Lung (tissue), 12 donors: ENCODE results near the gene KIZ. TPM values are rescaled to one million over a fixed set of nuclear protein-coding genes. Genes with fewer than 3 reads are reported as not detected.

Experiments used
- ATAC-seq: fragments of 200-7000 bp; cut with Tn5 transposase; one replicate; pipeline ENCODE4 v1.9.1; 2020; ENCODE audit warnings: moderate number of reproducible peaks; ENCODE audit not compliant: insufficient read depth, low FRiP score
- DNase-seq, 3 donors: peaks; one replicate each; pipeline ENCODE4 v3.0.0-alpha.2; 2013 to 2017
- H3K27ac ChIP-seq, 2 donors: one replicate each; pipeline ENCODE4 v1.5.1; 2013; ENCODE audit warnings: mild to moderate bottlenecking in 2 of 2, moderate library complexity in 2 of 2, control low read depth in 1 of 2, inconsistent platforms in 1 of 2, low read depth in 1 of 2, low read length in 1 of 2
- H3K27me3 ChIP-seq, 3 donors: one replicate each; pipeline ENCODE4 v1.5.1; 2013; ENCODE audit warnings: low read length in 2 of 3; ENCODE audit not compliant: control insufficient read depth in 3 of 3, insufficient read depth in 3 of 3
- H3K36me3 ChIP-seq, 4 donors: one replicate each; pipeline ENCODE4 v1.5.1; 2013; ENCODE audit warnings: low read length in 4 of 4, mild to moderate bottlenecking in 1 of 4, moderate library complexity in 1 of 4; ENCODE audit not compliant: control insufficient read depth in 4 of 4, insufficient read depth in 4 of 4
- H3K4me1 ChIP-seq, 5 donors: one replicate each; pipeline ENCODE4 v1.5.1; 2013; ENCODE audit warnings: low read length in 5 of 5, mild to moderate bottlenecking in 2 of 5, moderate library complexity in 1 of 5; ENCODE audit not compliant: control insufficient read depth in 5 of 5, insufficient read depth in 5 of 5
- H3K4me3 ChIP-seq: one replicate; pipeline ENCODE4 v1.5.1; 2013; ENCODE audit warnings: mild to moderate bottlenecking, control low read depth, moderate library complexity
- H3K9ac ChIP-seq, 2 donors: one replicate each; pipeline ENCODE4 v1.5.1; 2013; ENCODE audit warnings: low read length in 2 of 2, control low read depth in 1 of 2; ENCODE audit not compliant: insufficient read depth in 1 of 2
- H3K9me3 ChIP-seq, 4 donors: one replicate each; pipeline ENCODE4 v1.5.1; 2013; ENCODE audit warnings: low read length in 3 of 4, mild to moderate bottlenecking in 1 of 4, moderate library complexity in 1 of 4; ENCODE audit not compliant: control insufficient read depth in 4 of 4, insufficient read depth in 3 of 4
- CTCF ChIP-seq: IDR thresholded peaks from 2 replicates; pipeline ENCODE4 v1.5.1; 2012; ENCODE audit warnings: mild to moderate bottlenecking; ENCODE audit errors: control extremely low read depth, extremely low read depth
- WGBS, 2 donors: extraction: QIAGEN DNeasy Blood & Tissue Kit; methylation state at CpG; one replicate each; pipeline ENCODE4 v1.1.7; 2013; 5-methylcytosine and 5-hydroxymethylcytosine counted together
- polyA plus RNA-seq, 2 donors: library from polyadenylated mRNA; stranded (reverse); fragments of 200-250 nt; gene quantifications; one replicate each; pipeline ENCODE4 v1.2.1, GENCODE V29; 2013
- total RNA-seq, 2 donors: library from RNA; depleted of rRNA in 1 of 2; stranded (reverse); fragments of >200 nt in 1 of 2; gene quantifications; one replicate each; pipeline ENCODE4 v1.2.1, GENCODE V29; 2014 to 2021
- donor health status: control.
- donor health status: control.
- donor health status: Bipolar disorder and iron deficiency.
- donor health status: healthy.
- donor health status: DM: yes; HTN: yes; CAD: no.

The KIZ gene
- total and polyA plus RNA-seq, 4 donors, result 4.1 to 22.5 (median 9.1) TPM

- no peaks in the 10 kb centered on the region for H3K36me3 ChIP-seq
- peaks cover 0 to 28% (median 0%) of the 10 kb centered on the region in 5 donors for H3K4me1 ChIP-seq
- peaks cover 7 to 98% (median 88%) of the 10 kb centered on the region in 3 donors for H3K27me3 ChIP-seq
- H3K9ac ChIP-seq, result no peak overlapping the region
- no peak for TF ChIP-seq CTCF
- H3K4me3 ChIP-seq, result no peak overlapping the region
- ATAC-seq (no peak), DNase-seq (peak; percentile 16 to 30 (median 18))
- no peak overlapping the region for H3K27ac ChIP-seq
- 5 to 6% methylated on average over 32 to 35 of the region's 35 CpGs for WGBS, 2 donors
- peaks cover 0 to 10% (median 0%) of the 10 kb centered on the region in 4 donors for H3K9me3 ChIP-seq
Observed at GRCh38 chr20:21101453-21101931, 24.4 kb upstream of the KIZ start.

GRCh38 chr20:21101932-21102575, 23.8 kb upstream of the KIZ start:
- ATAC-seq, result no peak
- Histone ChIP-seq H3K4me1 (peaks cover 0 to 28% (median 0%) of the 10 kb centered on the region in 5 donors), H3K9ac (no peak overlapping the region), H3K9me3 (peaks cover 0 to 10% (median 0%) of the 10 kb centered on the region in 4 donors), H3K27ac (no peak overlapping the region), H3K27me3 (peaks cover 7 to 98% (median 88%) of the 10 kb centered on the region in 3 donors), H3K4me3 (no peak overlapping the region), H3K36me3 (no peaks in the 10 kb centered on the region)
- WGBS, 2 donors, result 6 to 7% methylated on average over 35 of the region's 35 CpGs
- peak; percentile 23 to 33 (median 29) for DNase-seq
- TF ChIP-seq CTCF, result no peak

- Histone ChIP-seq H3K9ac (no peak overlapping the region), H3K36me3 (no peaks in the 10 kb centered on the region), H3K9me3 (peaks cover 0 to 10% (median 0%) of the 10 kb centered on the region in 4 donors), H3K4me1 (peaks cover 0 to 28% (median 0%) of the 10 kb centered on the region in 5 donors), H3K27ac (no peak overlapping the region), H3K27me3 (peaks cover 7 to 98% (median 88%) of the 10 kb centered on the region in 3 donors), H3K4me3 (no peak overlapping the region)
- TF ChIP-seq CTCF, result no peak
- DNase-seq (peak; percentile 32 to 46 (median 39)), ATAC-seq (peak; percentile 37)
- WGBS, 2 donors, result 2 to 3% methylated on average over 38 of the region's 38 CpGs
Observed at GRCh38 chr20:21102603-21103311, 23.1 kb upstream of the KIZ start.
